ENCODE data around the gene SYNPO. TPM values are rescaled to one million over a fixed set of nuclear protein-coding genes. Genes with fewer than 3 reads are reported as not detected.

The SYNPO gene
- total and polyA plus RNA-seq, 8 donors, result 22.0 to 114 (median 27.7) TPM

DNA sequence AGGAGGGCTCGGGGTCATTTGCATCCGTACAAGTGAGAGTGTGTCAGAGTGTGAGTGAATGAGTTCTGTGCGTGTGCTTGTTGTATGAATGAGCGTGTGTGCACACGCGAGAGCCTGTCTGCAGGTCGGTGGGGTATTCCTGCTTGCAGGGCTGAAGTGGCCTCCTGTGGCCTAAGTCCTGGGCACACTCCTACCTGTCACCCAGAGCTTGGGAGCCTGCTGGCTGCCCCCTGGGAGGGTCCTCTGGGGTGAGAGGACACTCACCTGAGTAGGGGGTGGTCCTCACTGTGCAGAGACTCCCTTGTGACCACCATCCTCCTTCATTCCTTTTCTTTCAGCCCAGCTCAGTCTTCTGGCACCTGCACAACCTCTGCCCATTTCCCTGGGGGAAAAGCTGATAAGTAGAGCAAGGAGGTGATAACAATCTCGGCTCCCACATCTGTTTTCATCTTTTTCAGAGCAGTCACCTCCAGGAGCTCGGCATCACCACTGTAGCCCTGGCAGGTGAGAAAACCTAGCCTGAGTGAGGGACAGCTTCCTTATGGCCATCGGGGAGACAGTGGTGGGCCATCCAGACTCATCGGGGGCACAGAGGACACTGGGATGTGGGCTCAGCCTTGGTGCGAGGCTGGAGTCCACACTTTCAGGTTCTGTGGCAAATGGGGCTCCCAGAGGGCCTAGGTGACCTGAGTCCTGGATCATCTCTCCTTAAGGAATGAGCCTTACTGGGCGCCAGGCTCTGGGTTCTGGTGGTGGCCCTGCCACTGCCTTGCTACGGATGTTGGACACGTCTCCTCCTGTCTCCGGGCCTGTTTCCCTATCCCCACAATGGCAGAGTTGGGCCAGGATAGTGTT is 38.7 kb upstream of the SYNPO start:
- H3K27ac ChIP-seq, result peak overlapping the region in 1 of 2 donors; percentile 25
- H3K36me3 ChIP-seq, result no peaks in the 10 kb centered on the region
- ATAC-seq (no peak), DNase-seq (no peak)
- peaks cover 12 to 24% of the 10 kb centered on the region in 2 donors for H3K4me1 ChIP-seq
- H3K4me3 ChIP-seq, result no peak overlapping the region
- no peaks in the 10 kb centered on the region for H3K27me3 ChIP-seq
- no peaks in the 10 kb centered on the region for H3K9me3 ChIP-seq
- TF ChIP-seq, protein P1, sequence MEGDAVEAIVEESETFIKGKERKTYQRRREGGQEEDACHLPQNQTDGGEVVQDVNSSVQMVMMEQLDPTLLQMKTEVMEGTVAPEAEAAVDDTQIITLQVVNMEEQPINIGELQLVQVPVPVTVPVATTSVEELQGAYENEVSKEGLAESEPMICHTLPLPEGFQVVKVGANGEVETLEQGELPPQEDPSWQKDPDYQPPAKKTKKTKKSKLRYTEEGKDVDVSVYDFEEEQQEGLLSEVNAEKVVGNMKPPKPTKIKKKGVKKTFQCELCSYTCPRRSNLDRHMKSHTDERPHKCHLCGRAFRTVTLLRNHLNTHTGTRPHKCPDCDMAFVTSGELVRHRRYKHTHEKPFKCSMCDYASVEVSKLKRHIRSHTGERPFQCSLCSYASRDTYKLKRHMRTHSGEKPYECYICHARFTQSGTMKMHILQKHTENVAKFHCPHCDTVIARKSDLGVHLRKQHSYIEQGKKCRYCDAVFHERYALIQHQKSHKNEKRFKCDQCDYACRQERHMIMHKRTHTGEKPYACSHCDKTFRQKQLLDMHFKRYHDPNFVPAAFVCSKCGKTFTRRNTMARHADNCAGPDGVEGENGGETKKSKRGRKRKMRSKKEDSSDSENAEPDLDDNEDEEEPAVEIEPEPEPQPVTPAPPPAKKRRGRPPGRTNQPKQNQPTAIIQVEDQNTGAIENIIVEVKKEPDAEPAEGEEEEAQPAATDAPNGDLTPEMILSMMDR (IDR thresholded peaks at IDR 0.05), result no peak
- intact Hi-C loops (cut with DNase I), result no loop called here

DNA sequence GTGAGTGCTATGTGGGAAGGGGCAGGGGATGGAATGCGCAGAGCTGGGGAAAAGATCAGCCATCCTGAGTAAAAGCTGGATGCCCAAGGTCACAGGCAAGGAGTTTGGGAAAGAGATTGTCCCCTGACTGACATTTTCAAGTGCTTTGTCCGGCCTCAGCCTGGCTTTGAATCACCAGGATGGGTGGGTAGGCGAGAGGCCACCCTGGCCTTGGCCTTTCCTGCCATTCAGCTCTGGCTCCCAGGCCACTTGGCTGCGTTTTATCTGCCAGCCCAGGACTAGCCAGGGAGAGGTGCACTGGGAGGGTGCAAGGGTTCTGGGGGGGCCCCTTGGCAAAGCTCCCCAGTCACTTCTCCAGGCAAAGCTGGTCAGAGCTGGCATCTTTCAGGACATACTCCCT is 37.4 kb upstream of the SYNPO start:
- DNase-seq (peak in 1 of 4 donors; percentile 30), ATAC-seq (no peak)
- TF ChIP-seq, protein P1 (IDR thresholded peaks at IDR 0.05), result no peak
- intact Hi-C loops (cut with DNase I), result no loop called here
- H3K27me3 ChIP-seq, result no peaks in the 10 kb centered on the region
- H3K36me3 ChIP-seq, result no peaks in the 10 kb centered on the region
- no peak overlapping the region for H3K4me3 ChIP-seq
- H3K9me3 ChIP-seq, result no peaks in the 10 kb centered on the region
- peak overlapping the region in 1 of 2 donors; percentile 28 for H3K27ac ChIP-seq
- peaks cover 12 to 23% of the 10 kb centered on the region in 2 donors for H3K4me1 ChIP-seq

DNA sequence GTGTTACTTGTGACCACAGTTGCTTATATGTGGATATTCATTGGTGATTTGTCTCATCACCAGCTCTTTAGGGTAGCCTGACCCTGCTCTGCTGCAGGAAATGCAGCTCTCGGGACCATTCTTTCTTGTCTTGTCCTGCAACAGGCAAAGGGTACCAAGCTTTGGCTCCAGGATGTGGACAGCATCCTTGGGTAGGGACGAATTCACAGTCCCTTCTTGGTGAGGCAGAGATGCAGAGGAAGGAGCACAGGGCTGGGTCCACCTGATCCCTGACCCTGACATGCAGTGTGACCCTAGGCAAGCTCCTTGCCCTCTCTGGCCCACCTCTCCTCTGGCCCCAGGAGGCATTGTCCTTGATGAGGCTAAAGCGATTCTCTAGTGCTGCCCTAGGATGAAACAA is 37.0 kb upstream of the SYNPO start:
- H3K9me3 ChIP-seq, result no peaks in the 10 kb centered on the region
- no peaks in the 10 kb centered on the region for H3K36me3 ChIP-seq
- DNase-seq (peak in 1 of 4 donors; percentile 6), ATAC-seq (no peak)
- no peak overlapping the region for H3K4me3 ChIP-seq
- H3K4me1 ChIP-seq, result peaks cover 12 to 23% of the 10 kb centered on the region in 2 donors
- TF ChIP-seq, protein P1 (IDR thresholded peaks at IDR 0.05), result no peak
- intact Hi-C loops (cut with DNase I), result no loop called here
- peak overlapping the region in 1 of 2 donors; percentile 28 for H3K27ac ChIP-seq
- H3K27me3 ChIP-seq, result no peaks in the 10 kb centered on the region

DNA sequence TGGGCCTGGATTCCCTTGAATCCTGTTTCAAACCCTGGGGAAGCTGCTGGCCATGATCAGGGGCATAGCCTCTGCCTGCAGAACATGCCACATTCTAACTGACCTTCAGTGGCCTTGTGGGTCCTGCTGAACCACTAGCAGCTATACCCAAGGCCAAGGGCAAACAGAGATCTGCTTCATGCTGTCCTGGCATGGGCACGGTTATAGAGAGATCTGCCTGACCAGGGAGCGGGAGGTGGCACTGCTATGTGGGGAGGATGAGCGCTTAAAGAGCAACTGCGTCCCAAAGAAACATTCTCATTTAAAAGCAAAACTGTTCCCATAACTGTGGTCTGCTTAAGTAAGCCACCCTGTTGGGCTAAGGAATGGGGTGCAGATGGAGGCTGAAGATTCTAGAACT is 36.5 kb upstream of the SYNPO start:
- TF ChIP-seq, protein P1 (IDR thresholded peaks at IDR 0.05), result no peak
- intact Hi-C loops (cut with DNase I), result no loop called here
- H3K27ac ChIP-seq, result no peak overlapping the region

DNA sequence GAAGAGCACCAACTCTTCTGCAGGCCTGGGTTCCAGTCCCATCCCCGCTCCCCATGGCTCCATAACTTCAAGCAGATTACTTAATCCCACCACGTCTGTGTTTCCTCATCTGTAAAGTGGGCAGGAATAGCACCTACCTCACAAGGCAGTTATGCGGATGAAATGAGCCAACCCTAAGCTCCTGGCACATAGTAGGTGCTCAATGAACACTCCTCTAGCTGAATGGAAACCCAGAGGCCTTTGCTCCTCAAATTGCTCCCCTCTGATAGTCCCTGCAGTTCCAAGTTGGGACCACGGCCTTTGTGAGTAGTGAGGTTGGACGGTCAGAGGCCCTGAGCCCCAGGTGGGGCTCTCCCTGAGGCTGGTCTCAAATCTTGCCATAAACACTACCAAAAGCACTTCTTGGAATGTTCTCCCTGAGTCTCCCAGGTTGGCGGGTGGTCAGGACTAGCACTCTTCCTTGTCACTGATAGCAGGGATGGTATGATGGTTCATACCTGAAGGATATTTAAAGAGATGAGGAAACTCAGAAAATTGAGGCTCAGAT is 35.5 kb upstream of the SYNPO start:
- no peak overlapping the region for H3K27ac ChIP-seq
- no peaks in the 10 kb centered on the region for H3K27me3 ChIP-seq
- intact Hi-C loops (cut with DNase I), result no loop called here
- H3K4me3 ChIP-seq, result no peak overlapping the region
- peaks cover 8 to 14% of the 10 kb centered on the region in 2 donors for H3K4me1 ChIP-seq
- TF ChIP-seq, protein P1 (IDR thresholded peaks at IDR 0.05), result no peak
- no peak for ATAC-seq
- peak in 1 of 4 donors; percentile 11 for DNase-seq
- H3K36me3 ChIP-seq, result no peaks in the 10 kb centered on the region
- no peaks in the 10 kb centered on the region for H3K9me3 ChIP-seq

More for the DNA sequence above, 36.5 kb upstream of the SYNPO start:
- Histone ChIP-seq H3K27me3 (no peaks in the 10 kb centered on the region), H3K36me3 (no peaks in the 10 kb centered on the region), H3K4me1 (peaks cover 12 to 20% of the 10 kb centered on the region in 2 donors), H3K4me3 (no peak overlapping the region), H3K9me3 (no peaks in the 10 kb centered on the region)
- DNase-seq (peak in 1 of 4 donors; percentile 10), ATAC-seq (no peak)

All from left lung (tissue), 10 donors.